Endothelial cell of umbilical vein (primary cell): ENCODE results near the gene POGK. TPM values are rescaled to one million over a fixed set of nuclear protein-coding genes. Genes with fewer than 3 reads are reported as not detected.

Experiments used
- BruUV-seq: library from RNA; stranded (reverse); fragments of 400-500 nt; replicated peaks from 2 replicates; lab custom pipeline; 2021; lab: Mats Ljungman, UMichigan
- CTCF ChIA-PET: fragments of 300-600, 350-600 bp; sonication (Branson Sonifier 250); formaldehyde crosslinking; loops from one replicate; lab custom pipeline; 2021; ENCODE audit warnings: antibody characterized with exemption, inconsistent platforms; lab: Charles Lee
- POLR2A ChIA-PET: fragments of 300-600, 350-600 bp; sonication (Branson Sonifier 250); formaldehyde crosslinking; loops from one replicate; lab custom pipeline; 2021; ENCODE audit warnings: antibody characterized with exemption, inconsistent platforms; lab: Charles Lee
- DNase-seq: peaks from one replicate; pipeline ENCODE4 v3.0.0-alpha.2; 2011; ENCODE audit warnings: low read depth, low spot score
- FAIRE-seq: peaks from 2 replicates; lab custom pipeline; 2011; peaks lifted over from hg19 to GRCh38; lab: Jason Lieb, UNC
- H2AFZ ChIP-seq: 2 replicates; pipeline ENCODE4 v1.6.0; 2012; ENCODE audit warnings: low read depth, low read length, control low read depth, inconsistent platforms
- H3K27ac ChIP-seq: 2 replicates; pipeline ENCODE4 v1.5.1; 2011; ENCODE audit warnings: low read depth, mild to moderate bottlenecking, control low read depth, low read length, moderate library complexity; ENCODE audit not compliant: insufficient read depth
- H3K27me3 ChIP-seq, 2 experiments: 2 replicates each; pipeline versions ENCODE4 v1.6.0 to v1.6.1; 2011; ENCODE audit warnings: low read length in 2 of 2, mixed read lengths in 1 of 2; ENCODE audit not compliant: control insufficient read depth in 2 of 2, insufficient read depth in 2 of 2
- H3K36me3 ChIP-seq, 2 experiments: 2 replicates in 1 of 2; 3 replicates in 1 of 2; pipeline ENCODE4 v1.5.1; 2011; ENCODE audit warnings: low read length in 2 of 2, mild to moderate bottlenecking in 1 of 2, moderate library complexity in 1 of 2; ENCODE audit not compliant: control insufficient read depth in 2 of 2, insufficient read depth in 2 of 2; ENCODE audit errors: extremely low read depth in 1 of 2
- H3K4me1 ChIP-seq: 3 replicates; pipeline ENCODE4 v1.5.1; 2011; ENCODE audit warnings: mild to moderate bottlenecking, low read length; ENCODE audit not compliant: control insufficient read depth, insufficient read depth; ENCODE audit errors: extremely low read depth
- H3K4me2 ChIP-seq: 2 replicates; pipeline ENCODE4 v1.6.1; 2011; ENCODE audit warnings: low read length, control low read depth, mixed read lengths; ENCODE audit not compliant: insufficient read depth
- H3K4me3 ChIP-seq, 3 experiments: fragments of 200-600 bp in 1 of 3; sonication (generic), shearing (Covaris generic) in 1 of 3; replicated peaks in 1 of 3; 2 replicates each; pipeline ENCODE4 v1.5.1; 2011 to 2016; ENCODE audit warnings: control low read depth in 3 of 3, low read length in 3 of 3, mild to moderate bottlenecking in 2 of 3, inconsistent platforms in 1 of 3, low read depth in 1 of 3, moderate library complexity in 1 of 3; ENCODE audit not compliant: insufficient read depth in 1 of 3
- H3K79me2 ChIP-seq: 2 replicates; pipeline ENCODE4 v1.6.0; 2012; ENCODE audit warnings: low read length, inconsistent platforms; ENCODE audit not compliant: control insufficient read depth, insufficient read depth
- H3K9ac ChIP-seq: replicated peaks from 2 replicates; pipeline ENCODE3; 2011; ENCODE audit warnings: low read length, control low read depth; ENCODE audit not compliant: insufficient read depth; ENCODE audit errors: extremely low read depth
- H3K9me1 ChIP-seq: replicated peaks from 3 replicates; pipeline ENCODE4 v1.6.0; 2011; ENCODE audit warnings: mild to moderate bottlenecking, low read length; ENCODE audit not compliant: control insufficient read depth, insufficient read depth; ENCODE audit errors: extremely low read depth
- H3K9me3 ChIP-seq: replicated peaks from 2 replicates; pipeline ENCODE4 v1.5.1; 2012; ENCODE audit warnings: low read length, inconsistent platforms; ENCODE audit not compliant: control insufficient read depth, insufficient read depth
- H4K20me1 ChIP-seq: replicated peaks from 2 replicates; pipeline ENCODE3; 2011; ENCODE audit warnings: mild to moderate bottlenecking, low read length; ENCODE audit not compliant: control insufficient read depth, insufficient read depth; ENCODE audit errors: extremely low read depth
- CTCF ChIP-seq, 2 donors: IDR thresholded peaks; 1 replicate in 1 of 2; 2 replicates in 1 of 2; pipeline ENCODE4 v1.5.1; 2011; ENCODE audit warnings: low read length in 2 of 2, mild to moderate bottlenecking in 2 of 2, moderate library complexity in 2 of 2, control low read depth in 1 of 2, inconsistent platforms in 1 of 2, low read depth in 1 of 2; ENCODE audit not compliant: insufficient read depth in 1 of 2; ENCODE audit errors: extremely low read depth in 1 of 2
- EZH2 ChIP-seq: IDR thresholded peaks from 2 replicates; pipeline ENCODE4 v1.6.1; 2012; ENCODE audit warnings: borderline replicate concordance, low read depth, mild to moderate bottlenecking, moderate library complexity, low read length, inconsistent platforms; ENCODE audit not compliant: severe bottlenecking
- FOS ChIP-seq: IDR thresholded peaks from 2 replicates; pipeline ENCODE4 v1.6.1; 2011; ENCODE audit warnings: mild to moderate bottlenecking, low read length, moderate library complexity, borderline replicate concordance; ENCODE audit not compliant: insufficient read depth
- GATA2 ChIP-seq: IDR thresholded peaks from 2 replicates; pipeline ENCODE4 v1.7.0; 2011; ENCODE audit warnings: low read depth, mild to moderate bottlenecking, moderate library complexity, mixed read lengths, low read length; ENCODE audit not compliant: insufficient read length, insufficient read depth
- JUN ChIP-seq: IDR thresholded peaks from 2 replicates; pipeline ENCODE4 v1.6.1; 2011; ENCODE audit warnings: borderline replicate concordance, low read depth; ENCODE audit not compliant: insufficient read length, insufficient read depth
- MYC ChIP-seq: IDR thresholded peaks from one replicate; pipeline ENCODE4 v1.6.1; 2011; ENCODE audit warnings: mild to moderate bottlenecking, low read depth, low read length
- POLR2A ChIP-seq: IDR thresholded peaks from 2 replicates; pipeline ENCODE4 v1.6.1; 2012; ENCODE audit warnings: low read depth, mild to moderate bottlenecking, control low read depth, low read length
- POLR2AphosphoS5 ChIP-seq: IDR thresholded peaks from 2 replicates; pipeline ENCODE4 v1.6.1; 2012; ENCODE audit warnings: low read depth, mild to moderate bottlenecking, control low read depth, low read length, moderate library complexity; ENCODE audit not compliant: insufficient read depth
- dilution Hi-C: fragments of 300-500 bp; cut with MboI; formaldehyde crosslinking; loops from one replicate; pipeline ENCODE4 v1.15.0; 2019; ENCODE audit warnings: low sequenced_read_pairs; ENCODE audit not compliant: extremely low pct_ligation_motif_present
- intact Hi-C: fragments of 100-400 bp; cut with micrococcal nuclease; formaldehyde crosslinking; loops from one replicate; pipeline ENCODE4 v1.10.0; 2022
- polyA plus RNA-seq, 4 experiments: library from polyadenylated mRNA; depleted of rRNA in 3 of 4; stranded (reverse) in 3 of 4; unstranded in 1 of 4; fragments of >200 nt; gene quantifications; 2 replicates each; pipeline versions ENCODE4 v1.2.1 to v1.2.3, GENCODE V29; 2011 to 2012; ENCODE audit warnings: missing spikeins in 1 of 4
- total RNA-seq: library from RNA; stranded (reverse); gene quantifications from 2 replicates; pipeline ENCODE4 v1.2.3, GENCODE V29; 2021
- TF ChIP-seq, protein P1 (sequence below): IDR thresholded peaks from 2 replicates; pipeline ENCODE4 v1.6.1; 2011; ENCODE audit not compliant: insufficient read depth, insufficient read length

The POGK gene
- total and polyA plus RNA-seq, 2 donors (not counting 3 experiments of a cell fraction or from before 2014, with no cell fraction given), result 12.5 to 31.8 TPM

GRCh38 chr1:166844791-166845190, 5.5 kb downstream of the POGK start:
- H3K4me3 ChIP-seq, result no peak overlapping the region
- H4K20me1 ChIP-seq, result no peaks in the 10 kb centered on the region
- H3K9me1 ChIP-seq, result no peaks in the 10 kb centered on the region
- H3K4me2 ChIP-seq, result no peak overlapping the region
- CTCF ChIA-PET, result no interaction called here
- FAIRE-seq, result no peak
- H3K36me3 ChIP-seq, result peaks cover 36 to 57% of the 10 kb centered on the region in 2 experiments
- no peak overlapping the region for H3K9ac ChIP-seq
- dilution Hi-C loops, result no loop called here
- TF ChIP-seq CTCF (IDR thresholded peaks at IDR 0.05; ENCODE audit: extremely low read depth in 1 of 2, insufficient read depth in 1 of 2, low read depth in 1 of 2, low read length in 2 of 2), result no peak
- no peak for TF ChIP-seq EZH2
- no peaks in the 10 kb centered on the region for H3K27me3 ChIP-seq
- intact Hi-C loops, result loop anchor here (5.0 to 10.0 kb wide), 2 partner anchors 378 to 920 kb away; partner anchors contain the start of gene POU2F1
- BruUV-seq, result no TSS peak
- H3K27ac ChIP-seq, result no peak overlapping the region
- no peak for DNase-seq
- H3K79me2 ChIP-seq, result peaks cover 70% of the 10 kb centered on the region
- POLR2A ChIA-PET, result no interaction called here
- H3K9me3 ChIP-seq, result no peaks in the 10 kb centered on the region
- H2AFZ ChIP-seq, result no peak overlapping the region
- H3K4me1 ChIP-seq, result peaks cover 13% of the 10 kb centered on the region

DNA sequence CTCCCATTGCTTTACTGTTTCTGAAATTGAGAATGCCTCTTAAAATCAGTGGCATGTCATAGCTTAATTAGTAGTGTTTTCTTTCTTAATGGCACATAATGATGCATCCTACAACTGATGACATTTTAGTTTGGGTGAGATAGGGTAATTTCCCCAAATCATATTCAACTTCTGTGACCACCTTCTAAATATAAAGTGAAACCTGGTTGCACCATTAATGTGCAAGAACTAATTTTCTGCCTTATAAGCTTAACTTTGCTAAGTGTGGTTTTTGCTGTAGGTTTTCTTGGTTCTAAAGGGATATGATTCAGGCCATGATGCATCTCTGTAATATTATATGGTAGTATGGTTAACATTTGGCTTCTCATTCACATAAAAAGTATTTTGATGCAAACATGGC, 8.9 kb downstream of the POGK start:
- intact Hi-C loops, result loop anchor here (10.0 kb wide), 1 partner anchor 923 kb away; no protein-coding TSS in a partner anchor
- Histone ChIP-seq H3K4me1 (no peaks in the 10 kb centered on the region), H4K20me1 (no peaks in the 10 kb centered on the region), H3K4me3 (no peak overlapping the region), H3K36me3 (peaks cover 40 to 51% of the 10 kb centered on the region in 2 experiments), H3K9me1 (no peaks in the 10 kb centered on the region), H3K9me3 (no peaks in the 10 kb centered on the region), H3K27ac (no peak overlapping the region), H3K9ac (no peak overlapping the region), H3K79me2 (peaks cover 62% of the 10 kb centered on the region), H2AFZ (no peak overlapping the region), H3K4me2 (no peak overlapping the region), H3K27me3 (no peaks in the 10 kb centered on the region)
- ChIA-PET POLR2A (no interaction called here), CTCF (no interaction called here)
- TF ChIP-seq CTCF (IDR thresholded peaks at IDR 0.05; ENCODE audit: extremely low read depth in 1 of 2, insufficient read depth in 1 of 2, low read depth in 1 of 2, low read length in 2 of 2) (no peak), GATA2 (no peak), POLR2AphosphoS5 (no peak), POLR2A (no peak), MYC (no peak), JUN (no peak), EZH2 (no peak), FOS (no peak)
- TF ChIP-seq, protein P1, sequence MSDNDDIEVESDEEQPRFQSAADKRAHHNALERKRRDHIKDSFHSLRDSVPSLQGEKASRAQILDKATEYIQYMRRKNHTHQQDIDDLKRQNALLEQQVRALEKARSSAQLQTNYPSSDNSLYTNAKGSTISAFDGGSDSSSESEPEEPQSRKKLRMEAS, result no peak
- no TSS peak for BruUV-seq
- DNase-seq, result no peak
- dilution Hi-C loops, result no loop called here
- FAIRE-seq, result no peak
